ENCODE data around the gene TBK1. TPM values are rescaled to one million over a fixed set of nuclear protein-coding genes. Genes with fewer than 3 reads are reported as not detected.

The TBK1 gene
- total RNA-seq, 4 donors from 2014 or later = 21.2 to 24.1 (median 22.6) TPM

- Histone ChIP-seq H3K4me1 (peaks cover 1 to 13% (median 6%) of the 10 kb centered on the region in 4 donors), H3K9me3 (no peaks in the 10 kb centered on the region), H3K27me3 (no peaks in the 10 kb centered on the region), H3K36me3 (no peaks in the 10 kb centered on the region), H3K27ac (replicated peaks in 1 of 4) (no peak overlapping the region), H3K4me3 (no peak overlapping the region)
- no peak for DNase-seq (ENCODE audit: extremely low spot score)
- TF ChIP-seq POLR2A (IDR thresholded peaks at IDR 0.05; ENCODE audit: low read depth) (no peak), POLR2AphosphoS5 (IDR thresholded peaks at IDR 0.05) (no peak), EP300 (IDR thresholded peaks at IDR 0.05) (no peak), CTCF (IDR thresholded peaks at IDR 0.05) (no peak)
- intact Hi-C loops (cut with DNase I) = no loop called here
- 65% methylated on average over 3 of the region's 3 CpGs for WGBS
Observed at GRCh38 chr12:64545081-64545382, 93.1 kb downstream of the TBK1 start.

GRCh38 chr12:64549108-64549507 is 97.2 kb downstream of the TBK1 start:
- DNase-seq (ENCODE audit: extremely low spot score) = no peak
- H3K9me3 ChIP-seq = no peaks in the 10 kb centered on the region
- H3K27me3 ChIP-seq = no peaks in the 10 kb centered on the region
- intact Hi-C loops (cut with DNase I) = loop anchor here (2.0 kb wide), 1 partner anchor 148 kb away; no protein-coding TSS in a partner anchor
- H3K36me3 ChIP-seq = no peaks in the 10 kb centered on the region
- no peak overlapping the region for H3K4me3 ChIP-seq
- WGBS = 65% methylated on average over 1 of the region's 1 CpG
- no peak overlapping the region for H3K27ac ChIP-seq (replicated peaks in 1 of 4)
- TF ChIP-seq POLR2AphosphoS5 (IDR thresholded peaks at IDR 0.05) (no peak), CTCF (IDR thresholded peaks at IDR 0.05) (no peak), POLR2A (IDR thresholded peaks at IDR 0.05; ENCODE audit: low read depth) (no peak), EP300 (IDR thresholded peaks at IDR 0.05) (no peak)
- peaks cover 7 to 9% (median 8%) of the 10 kb centered on the region in 4 donors for H3K4me1 ChIP-seq

- intact Hi-C loops (cut with DNase I) = loop anchor here (5.0 kb wide), 1 partner anchor 57 kb away; no protein-coding TSS in a partner anchor
- H3K27me3 ChIP-seq = no peaks in the 10 kb centered on the region
- H3K27ac ChIP-seq (replicated peaks in 1 of 4) = no peak overlapping the region
- 60% methylated on average over 3 of the region's 3 CpGs for WGBS
- H3K36me3 ChIP-seq = no peaks in the 10 kb centered on the region
- DNase-seq (ENCODE audit: extremely low spot score) = no peak
- no peaks in the 10 kb centered on the region for H3K9me3 ChIP-seq
- peaks cover 7 to 9% (median 8%) of the 10 kb centered on the region in 4 donors for H3K4me1 ChIP-seq
- no peak overlapping the region for H3K4me3 ChIP-seq
- no peak for TF ChIP-seq EP300 (IDR thresholded peaks at IDR 0.05)
Observed at GRCh38 chr12:64550755-64551154, 98.8 kb downstream of the TBK1 start.

- TF ChIP-seq EP300 (IDR thresholded peaks at IDR 0.05) (no peak), CTCF (IDR thresholded peaks at IDR 0.05) (no peak), POLR2AphosphoS5 (IDR thresholded peaks at IDR 0.05) (no peak), POLR2A (IDR thresholded peaks at IDR 0.05; ENCODE audit: low read depth) (no peak)
- no peak overlapping the region for H3K4me3 ChIP-seq
- H3K9me3 ChIP-seq = no peaks in the 10 kb centered on the region
- H3K27me3 ChIP-seq = no peaks in the 10 kb centered on the region
- H3K36me3 ChIP-seq = no peaks in the 10 kb centered on the region
- intact Hi-C loops (cut with DNase I) = loop anchor here (5.0 kb wide), 1 partner anchor 56 kb away; no protein-coding TSS in a partner anchor
- no peak for DNase-seq (ENCODE audit: extremely low spot score)
- WGBS = 70% methylated on average over 7 of the region's 7 CpGs
- peaks cover 7 to 9% (median 8%) of the 10 kb centered on the region in 4 donors for H3K4me1 ChIP-seq
- H3K27ac ChIP-seq (replicated peaks in 1 of 4) = no peak overlapping the region
Observed at GRCh38 chr12:64551676-64552075, 99.8 kb downstream of the TBK1 start.

Other genes starting within 250 kb of the TBK1 start
- gene KICS2, start 229.8 kb upstream of the TBK1 start, total RNA-seq = 1 to 10 TPM; 4.5 to 8.8 (median 6.4) TPM
- gene C12orf56, start 61.4 kb upstream of the TBK1 start, total RNA-seq = under 1 TPM in 1 of 4 donors, not detected in 3; 0.11 TPM
- 10 to 100 TPM; 24.5 to 27.6 (median 26.8) TPM for gene XPOT, start 47.7 kb upstream of the TBK1 start, total RNA-seq
- 100 to 1,000 TPM; 124 to 299 (median 229) TPM for gene RASSF3, start 158.4 kb downstream of the TBK1 start, total RNA-seq